ENCODE results near the gene MALSU1.
A peak's percentile ranks its signal among the peaks of the same experiment; 100 is the strongest.

The MALSU1 gene

DNA sequence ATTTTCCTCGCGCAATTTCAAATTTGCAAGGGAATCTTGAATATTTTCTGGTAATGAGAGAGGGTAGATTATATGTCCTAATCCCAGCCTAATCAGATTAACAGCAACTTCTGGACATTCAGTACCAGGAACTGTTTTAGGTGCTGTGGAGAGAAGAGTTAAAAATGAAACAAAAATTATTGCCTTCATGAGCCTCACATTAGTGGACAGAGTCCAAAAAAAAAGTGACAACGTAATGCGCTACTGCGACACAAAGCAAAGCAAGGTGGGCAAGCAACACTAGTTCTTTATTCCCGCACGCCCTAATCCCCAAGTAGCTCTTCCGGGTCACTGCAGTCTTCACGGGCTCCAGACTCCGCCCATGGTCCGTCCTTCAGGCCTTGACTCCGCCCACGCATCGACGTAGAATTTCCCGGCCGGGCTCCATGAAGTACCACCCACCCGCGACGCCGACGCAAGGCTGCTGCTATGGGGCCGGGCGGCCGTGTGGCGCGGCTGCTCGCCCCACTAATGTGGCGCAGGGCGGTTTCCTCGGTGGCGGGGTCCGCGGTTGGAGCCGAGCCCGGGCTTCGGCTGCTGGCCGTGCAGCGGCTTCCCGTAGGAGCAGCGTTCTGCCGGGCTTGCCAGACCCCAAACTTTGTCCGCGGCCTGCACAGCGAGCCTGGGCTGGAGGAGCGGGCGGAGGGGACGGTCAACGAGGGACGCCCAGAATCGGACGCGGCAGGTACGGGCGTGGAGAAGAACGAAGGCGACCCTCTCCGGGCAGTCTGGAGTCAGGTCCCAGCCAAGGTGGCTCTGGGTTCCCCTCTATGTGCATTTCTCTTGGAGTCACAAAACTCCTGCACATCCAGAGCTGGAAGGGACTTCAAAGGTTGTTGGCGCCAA lies at the start of gene MALSU1:
TSS of gene MALSU1 (plus strand) at position 455 of the 885 bp plus-strand sequence. CDS start at position 469, 14 bp downstream.
- DNase-seq: peak; percentile 37 to 97 (median 93)

DNA sequence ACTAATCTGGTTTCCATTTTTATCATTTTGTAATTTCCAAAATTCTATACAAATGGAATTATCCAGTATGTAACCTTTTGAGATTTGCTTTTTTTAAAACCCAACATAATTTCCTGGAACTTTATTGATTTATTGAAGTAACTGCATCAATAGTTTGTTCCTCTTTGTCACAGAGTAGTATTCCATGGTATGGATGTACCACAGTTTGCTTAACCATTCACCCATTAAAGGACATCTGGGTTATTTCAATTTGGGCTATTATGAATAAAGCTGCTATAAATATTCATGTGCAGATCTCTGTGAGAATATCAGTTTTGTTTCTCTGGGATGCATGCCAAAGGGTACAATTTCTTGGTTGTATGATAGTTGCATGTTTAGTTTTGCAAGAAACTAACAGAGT lies 49.7 kb upstream of the MALSU1 start:
- no peak for DNase-seq

- no peak for DNase-seq
Measured at GRCh38 chr7:23254051-23254681, 45.0 kb upstream of the MALSU1 start.

DNA sequence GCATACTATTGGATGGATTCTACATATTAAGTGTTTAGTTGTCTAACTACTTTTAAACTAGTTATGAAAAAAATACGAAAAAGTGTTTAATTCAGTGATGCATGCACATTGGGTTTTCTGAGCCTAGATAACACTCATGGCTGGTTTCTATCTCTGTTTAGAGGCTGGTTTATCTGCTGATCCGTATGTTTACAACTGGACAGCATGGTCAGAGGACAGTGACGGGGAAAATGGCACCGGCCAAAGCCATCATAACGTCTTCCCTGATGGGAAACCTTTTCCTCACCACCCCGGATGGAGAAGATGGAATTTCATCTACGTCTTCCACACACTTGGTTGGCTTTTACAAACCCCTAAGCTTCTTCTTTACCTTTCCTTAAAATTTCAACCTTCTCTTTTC lies 42.4 kb upstream of the MALSU1 start:
- no peak for DNase-seq

DNA sequence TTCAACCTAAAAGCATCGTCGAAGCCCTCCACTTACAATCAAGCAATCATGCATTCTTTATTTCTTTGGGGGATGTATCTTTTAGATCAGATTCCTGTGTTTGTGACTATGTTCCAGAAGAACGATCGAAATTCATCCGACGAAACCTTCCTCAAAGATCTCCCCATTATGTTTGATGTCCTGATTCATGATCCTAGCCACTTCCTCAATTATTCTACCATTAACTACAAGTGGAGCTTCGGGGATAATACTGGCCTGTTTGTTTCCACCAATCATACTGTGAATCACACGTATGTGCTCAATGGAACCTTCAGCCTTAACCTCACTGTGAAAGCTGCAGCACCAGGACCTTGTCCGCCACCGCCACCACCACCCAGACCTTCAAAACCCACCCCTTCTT lies 38.8 kb upstream of the MALSU1 start:
- no peak for DNase-seq

GRCh38 chr7:23261843-23262452 lies 37.2 kb upstream of the MALSU1 start:
- DNase-seq: peak in 29 of 51 donors; percentile 4 to 59 (median 16)

- DNase-seq: no peak
Measured at GRCh38 chr7:23264916-23265458, 34.2 kb upstream of the MALSU1 start.

GRCh38 chr7:23266918-23267317 lies 32.2 kb upstream of the MALSU1 start:
- DNase-seq: no peak

GRCh38 chr7:23267357-23267756 lies 31.8 kb upstream of the MALSU1 start:
- DNase-seq: no peak

DNA sequence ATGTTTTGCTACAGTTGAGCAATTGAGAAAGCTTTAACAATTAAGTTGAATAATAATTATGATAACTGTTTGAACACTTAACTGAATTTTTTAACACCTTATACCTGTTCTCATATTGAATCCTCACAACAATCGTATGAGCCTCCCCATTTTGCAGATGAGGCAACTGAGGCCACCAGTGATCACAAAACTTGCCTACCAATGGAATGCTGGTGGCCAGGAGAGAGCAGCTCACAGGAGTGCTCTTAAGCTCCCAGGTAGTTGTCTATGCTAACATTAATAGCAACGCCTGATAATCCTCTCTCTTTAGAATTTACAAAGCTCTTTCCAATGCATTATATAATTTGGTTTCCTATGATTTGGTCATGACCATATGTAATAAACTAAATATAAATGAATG lies 31.0 kb upstream of the MALSU1 start:
- no peak for DNase-seq

- DNase-seq: no peak
Measured at GRCh38 chr7:23268746-23269145, 30.4 kb upstream of the MALSU1 start.

DNA sequence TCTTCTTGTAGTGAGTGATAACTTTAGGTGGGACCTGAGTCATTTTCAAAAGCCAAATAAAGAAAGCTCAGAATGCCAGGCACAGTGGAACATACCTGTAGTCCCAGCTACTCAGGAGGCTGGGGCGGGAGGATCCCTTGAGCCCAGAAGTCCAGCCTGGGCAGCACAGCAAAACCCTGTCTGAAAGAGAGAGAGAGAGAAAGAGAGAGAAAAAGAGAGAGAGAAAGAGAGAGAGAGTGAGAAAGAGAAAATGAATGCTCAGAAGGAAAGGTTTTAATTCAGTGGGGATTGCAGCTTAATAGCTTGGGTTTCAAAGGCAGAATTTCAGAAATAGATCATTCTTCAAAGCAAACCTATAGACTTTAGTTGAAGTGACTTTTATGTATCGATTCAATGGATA lies 26.9 kb upstream of the MALSU1 start:
- DNase-seq: no peak

- peak in 30 of 51 donors; percentile 2 to 61 (median 12) for DNase-seq
Measured at GRCh38 chr7:23273141-23273599, 26.0 kb upstream of the MALSU1 start.

GRCh38 chr7:23275912-23276311 lies 23.2 kb upstream of the MALSU1 start:
- DNase-seq: no peak

GRCh38 chr7:23276376-23276775 lies 22.8 kb upstream of the MALSU1 start:
- DNase-seq: no peak

DNA sequence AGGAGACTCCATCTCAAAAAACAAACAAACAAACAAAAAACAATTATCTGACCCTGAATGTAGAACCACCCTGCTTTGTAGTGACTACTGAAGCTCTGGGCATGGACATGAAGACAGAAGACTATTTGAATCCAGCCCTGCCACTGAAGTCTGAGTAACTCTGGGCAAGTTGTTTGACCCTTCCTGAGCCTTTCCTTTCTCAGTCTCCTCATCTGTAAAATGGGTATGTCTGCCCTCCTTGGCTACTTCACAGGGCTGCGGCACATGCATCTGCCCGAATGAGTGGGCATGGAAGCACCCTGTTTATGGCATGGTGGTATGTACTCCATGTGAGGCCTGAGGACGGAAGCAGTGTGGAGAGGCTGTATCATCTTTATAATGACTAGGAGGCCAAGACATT lies 22.2 kb upstream of the MALSU1 start:
- no peak for DNase-seq

DNA sequence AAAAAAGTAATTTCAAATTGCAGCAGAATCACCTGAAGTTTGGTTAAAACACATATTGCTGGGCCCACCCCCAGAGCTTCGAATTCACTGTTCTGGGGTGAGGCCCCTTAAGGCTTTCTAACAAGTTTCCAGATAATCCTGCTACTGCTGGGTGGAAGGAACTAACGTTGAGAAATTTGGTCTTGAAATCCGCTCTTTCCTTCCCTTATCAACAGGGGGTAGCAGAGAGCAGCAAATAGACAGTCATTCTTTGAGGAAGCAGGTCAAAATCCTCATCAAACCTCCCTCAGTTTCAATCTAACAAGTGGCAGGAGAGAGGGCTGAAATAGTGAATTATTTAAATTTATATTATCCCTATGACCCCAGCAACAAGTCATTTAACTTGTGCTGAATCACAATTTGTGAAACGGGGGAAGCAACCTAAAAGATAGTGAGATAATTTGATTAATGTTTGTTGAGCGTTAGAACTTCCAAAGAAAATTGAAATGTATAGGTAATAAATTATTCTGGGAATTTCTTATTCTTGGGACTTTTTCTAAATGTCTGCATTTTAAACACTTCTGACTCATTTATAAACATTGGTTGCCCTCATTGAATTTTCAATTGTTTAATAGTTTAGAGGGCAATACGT lies 21.7 kb upstream of the MALSU1 start:
- DNase-seq: peak in 3 of 51 donors; percentile 9 to 44 (median 17)

DNA sequence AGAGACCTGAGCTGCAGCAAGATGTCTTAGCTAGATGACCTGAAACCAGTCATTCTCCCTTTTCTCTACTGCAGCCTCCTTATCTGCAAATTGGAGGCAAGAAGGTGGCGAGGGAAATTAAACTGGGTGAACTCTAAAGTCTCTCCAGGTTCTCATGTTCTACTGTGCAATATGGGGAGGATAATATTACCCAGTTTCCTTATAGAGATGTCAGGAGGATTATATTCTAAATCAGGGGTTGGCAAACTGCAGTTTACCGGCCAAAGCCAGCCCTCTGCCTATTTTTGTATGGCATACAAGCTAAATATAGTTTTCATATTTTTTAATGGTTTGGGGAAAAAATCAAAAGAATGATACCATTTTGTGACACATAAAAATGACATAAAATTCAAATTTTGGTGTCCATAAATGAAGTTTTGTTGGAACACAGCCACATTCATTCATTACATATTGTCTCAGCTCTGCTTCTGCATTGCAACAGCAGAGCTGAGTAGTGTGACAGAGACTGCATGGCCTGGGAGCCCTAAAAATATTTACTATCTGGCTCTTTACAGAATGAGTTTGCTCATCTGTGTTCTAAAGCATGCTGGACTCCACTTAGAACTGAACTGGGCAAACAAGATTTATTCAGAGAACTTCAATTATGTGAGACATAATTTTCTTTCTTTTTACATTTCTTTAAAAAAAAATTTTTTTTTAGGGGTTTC lies 19.2 kb upstream of the MALSU1 start:
- DNase-seq: no peak

GRCh38 chr7:23283086-23283485 lies 16.1 kb upstream of the MALSU1 start:
- no peak for DNase-seq

- no peak for DNase-seq
Measured at GRCh38 chr7:23284871-23285270, 14.3 kb upstream of the MALSU1 start.

Data from hypothalamus (tissue), 51 donors.